ENCODE results near the gene MED17.

The MED17 gene

DNA sequence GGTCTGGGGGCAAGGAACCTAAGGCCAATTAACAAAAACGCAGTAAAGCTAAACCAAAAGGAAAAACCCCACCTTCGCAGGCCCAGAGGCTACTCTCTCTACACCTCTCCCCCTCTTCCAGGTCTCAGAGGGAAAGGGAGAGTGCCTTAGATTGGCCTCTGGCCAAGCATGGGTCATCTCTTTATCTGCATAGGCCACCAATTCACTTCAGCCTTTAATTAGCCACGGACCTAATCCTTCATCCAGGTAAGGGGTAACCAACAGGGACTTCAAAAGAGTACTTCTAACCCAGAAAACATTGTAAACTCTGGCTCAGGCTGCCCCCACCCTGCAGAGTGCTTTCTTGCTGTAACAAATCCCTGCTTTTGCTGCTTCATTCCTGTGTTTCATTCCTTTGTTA lies 56.9 kb downstream of the MED17 start:
- no peak overlapping the region for H3K4me3 ChIP-seq (ENCODE audit: low read depth, low read length)
- peaks cover 5% of the 10 kb centered on the region for H3K4me1 ChIP-seq
- TF ChIP-seq, protein P1, sequence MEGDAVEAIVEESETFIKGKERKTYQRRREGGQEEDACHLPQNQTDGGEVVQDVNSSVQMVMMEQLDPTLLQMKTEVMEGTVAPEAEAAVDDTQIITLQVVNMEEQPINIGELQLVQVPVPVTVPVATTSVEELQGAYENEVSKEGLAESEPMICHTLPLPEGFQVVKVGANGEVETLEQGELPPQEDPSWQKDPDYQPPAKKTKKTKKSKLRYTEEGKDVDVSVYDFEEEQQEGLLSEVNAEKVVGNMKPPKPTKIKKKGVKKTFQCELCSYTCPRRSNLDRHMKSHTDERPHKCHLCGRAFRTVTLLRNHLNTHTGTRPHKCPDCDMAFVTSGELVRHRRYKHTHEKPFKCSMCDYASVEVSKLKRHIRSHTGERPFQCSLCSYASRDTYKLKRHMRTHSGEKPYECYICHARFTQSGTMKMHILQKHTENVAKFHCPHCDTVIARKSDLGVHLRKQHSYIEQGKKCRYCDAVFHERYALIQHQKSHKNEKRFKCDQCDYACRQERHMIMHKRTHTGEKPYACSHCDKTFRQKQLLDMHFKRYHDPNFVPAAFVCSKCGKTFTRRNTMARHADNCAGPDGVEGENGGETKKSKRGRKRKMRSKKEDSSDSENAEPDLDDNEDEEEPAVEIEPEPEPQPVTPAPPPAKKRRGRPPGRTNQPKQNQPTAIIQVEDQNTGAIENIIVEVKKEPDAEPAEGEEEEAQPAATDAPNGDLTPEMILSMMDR (IDR thresholded peaks at IDR 0.05; ENCODE audit: low read depth, low read length), result no peak
- no peak for DNase-seq
- H3K9me3 ChIP-seq, result no peaks in the 10 kb centered on the region
- no peaks in the 10 kb centered on the region for H3K27me3 ChIP-seq
- H3K36me3 ChIP-seq, result no peaks in the 10 kb centered on the region

DNA sequence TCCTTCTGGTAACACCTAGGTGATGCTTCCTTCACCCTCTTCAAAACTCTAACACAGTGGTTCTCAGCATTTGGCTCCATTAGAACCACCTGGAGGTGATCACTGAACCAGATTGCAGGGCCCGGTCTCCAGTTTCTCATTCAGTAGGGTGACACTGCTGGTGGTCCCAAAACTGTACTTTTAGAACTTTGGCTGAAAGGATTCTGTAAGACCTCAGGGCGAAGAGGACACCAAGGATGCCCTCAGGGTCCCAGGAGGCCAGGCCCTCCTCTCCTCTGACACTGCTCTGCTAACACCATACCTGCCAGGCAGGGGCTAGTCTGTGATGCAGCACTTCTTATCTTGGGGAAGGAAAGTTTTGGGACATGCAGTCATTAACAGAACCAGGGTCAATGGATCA lies 57.4 kb downstream of the MED17 start:
- peaks cover 5% of the 10 kb centered on the region for H3K4me1 ChIP-seq
- TF ChIP-seq, protein P1 (IDR thresholded peaks at IDR 0.05; ENCODE audit: low read depth, low read length), result no peak

DNA sequence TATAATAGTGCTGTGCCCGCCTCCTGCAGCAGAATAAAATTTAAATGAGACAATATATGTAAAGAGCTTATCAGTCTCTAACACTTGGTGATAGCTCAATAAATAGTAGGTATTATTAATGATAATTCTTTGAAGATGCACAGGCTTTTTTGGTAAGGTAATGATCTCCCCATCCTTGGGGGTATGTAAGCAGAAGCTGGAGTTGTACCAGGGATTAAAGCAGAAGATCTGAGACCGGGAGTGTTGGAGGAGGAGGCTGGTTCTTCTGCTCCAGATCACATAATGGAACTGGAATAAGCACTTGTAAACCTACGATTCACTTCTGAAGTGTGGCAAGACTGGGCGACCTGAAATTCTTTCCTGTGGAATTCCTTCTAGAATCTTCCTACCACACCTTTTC lies 58.0 kb downstream of the MED17 start:
- no peaks in the 10 kb centered on the region for H3K27me3 ChIP-seq
- no peaks in the 10 kb centered on the region for H3K9me3 ChIP-seq
- peaks cover 5% of the 10 kb centered on the region for H3K4me1 ChIP-seq
- no peak for DNase-seq
- TF ChIP-seq, protein P1 (IDR thresholded peaks at IDR 0.05; ENCODE audit: low read depth, low read length), result no peak
- H3K36me3 ChIP-seq, result no peaks in the 10 kb centered on the region
- no peak overlapping the region for H3K4me3 ChIP-seq (ENCODE audit: low read depth, low read length)

More for the DNA sequence above, 57.4 kb downstream of the MED17 start:
- no peak for DNase-seq
- H3K4me3 ChIP-seq (ENCODE audit: low read depth, low read length), result no peak overlapping the region
- no peaks in the 10 kb centered on the region for H3K27me3 ChIP-seq
- H3K36me3 ChIP-seq, result no peaks in the 10 kb centered on the region
- H3K9me3 ChIP-seq, result no peaks in the 10 kb centered on the region

DNA sequence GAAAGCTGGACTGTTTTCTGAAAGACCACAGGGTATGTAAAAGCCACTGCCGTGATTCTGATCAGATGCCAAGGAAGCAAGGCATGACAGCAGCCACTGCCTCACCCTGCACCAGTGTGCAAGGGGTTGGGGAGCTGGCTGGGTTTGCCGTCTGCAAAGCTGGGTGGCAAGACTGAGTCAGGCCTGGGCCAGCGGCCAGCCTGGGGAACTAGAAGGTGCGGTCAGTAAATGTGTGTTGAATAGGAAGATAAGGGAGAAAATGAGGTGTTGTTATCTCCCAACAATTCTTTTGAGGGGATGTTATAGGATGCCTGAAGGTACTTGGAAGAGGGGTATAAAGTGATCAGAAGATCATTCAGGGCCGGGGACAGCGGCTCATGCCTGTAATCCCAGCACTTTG lies 58.4 kb downstream of the MED17 start:
- no peak for DNase-seq

GRCh38 chr11:93843906-93844305 lies 59.8 kb downstream of the MED17 start:
- no peaks in the 10 kb centered on the region for H3K27me3 ChIP-seq
- no peak overlapping the region for H3K4me3 ChIP-seq (ENCODE audit: low read depth, low read length)
- TF ChIP-seq, protein P1 (IDR thresholded peaks at IDR 0.05; ENCODE audit: low read depth, low read length), result no peak
- no peaks in the 10 kb centered on the region for H3K36me3 ChIP-seq
- H3K4me1 ChIP-seq, result peaks cover 5% of the 10 kb centered on the region
- H3K9me3 ChIP-seq, result no peaks in the 10 kb centered on the region
- no peak for DNase-seq

More for the DNA sequence above, 58.4 kb downstream of the MED17 start:
- Histone ChIP-seq H3K9me3 (no peaks in the 10 kb centered on the region), H3K27me3 (no peaks in the 10 kb centered on the region), H3K36me3 (no peaks in the 10 kb centered on the region), H3K4me1 (peaks cover 5% of the 10 kb centered on the region), H3K4me3 (ENCODE audit: low read depth, low read length) (no peak overlapping the region)
- TF ChIP-seq, protein P1 (IDR thresholded peaks at IDR 0.05; ENCODE audit: low read depth, low read length), result no peak

DNA sequence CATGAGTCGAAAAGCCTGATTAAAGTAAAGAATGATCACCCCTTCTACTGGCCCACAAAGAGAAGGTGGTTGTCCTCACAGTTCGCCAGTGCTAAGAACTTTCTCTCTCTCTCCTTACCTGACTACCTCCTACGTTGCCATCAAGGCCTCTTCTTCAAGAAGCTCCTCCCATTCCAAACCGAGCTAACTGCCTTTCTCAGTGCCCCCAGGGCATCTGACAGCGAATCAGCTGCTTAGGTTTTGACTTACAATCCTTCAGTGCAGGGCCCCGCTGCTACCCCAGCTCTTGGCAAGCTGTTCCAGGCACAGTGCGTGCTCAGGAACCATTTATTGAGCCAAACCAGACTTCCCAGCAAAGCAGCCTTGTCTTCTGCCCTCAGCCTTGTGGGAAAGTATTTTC lies 60.5 kb downstream of the MED17 start:
- DNase-seq, result no peak
- Histone ChIP-seq H3K27me3 (no peaks in the 10 kb centered on the region), H3K4me1 (peaks cover 7% of the 10 kb centered on the region), H3K4me3 (ENCODE audit: low read depth, low read length) (no peak overlapping the region), H3K36me3 (no peaks in the 10 kb centered on the region), H3K9me3 (no peaks in the 10 kb centered on the region)
- TF ChIP-seq, protein P1 (IDR thresholded peaks at IDR 0.05; ENCODE audit: low read depth, low read length), result no peak

Data from BE2C (cell line).